Measurements from ENCODE around the gene AREL1.

- TF ChIP-seq CTCF (IDR thresholded peaks at IDR 0.05), result no peak
- TF ChIP-seq POLR2A (IDR thresholded peaks at IDR 0.05), result no peak
These were observed 71.1 kb downstream of the AREL1 start for GRCh38 chr14:74641601-74642391.
